ENCODE data around the gene CENPS. TPM values are rescaled to one million over a fixed set of nuclear protein-coding genes. Genes with fewer than 3 reads are reported as not detected.
"Not testable (repeated sequence)": the region's sequence is repeated elsewhere in the genome, so short reads cannot be mapped to it uniquely, and the experiment has no call there.

Gene CENPS
- total and polyA plus RNA-seq, 2 experiments from 2014 or later: 12.6 to 34.3 TPM

- H3K9me2 ChIP-seq (ENCODE audit: insufficient read depth): no peaks in the 10 kb centered on the region
- peaks cover 9% of the 10 kb centered on the region; the same call in 1 of the 2 replicates for H3K36me3 ChIP-seq (ENCODE audit: low read depth)
- no peak for TF ChIP-seq EZH2phosphoT487 (IDR thresholded peaks at IDR 0.05; ENCODE audit: insufficient read depth, low read depth)
- no peak for TF ChIP-seq EZH2 (IDR thresholded peaks at IDR 0.05; ENCODE audit: insufficient read depth, poor library complexity, severe bottlenecking)
- no peak overlapping the region for H3K9ac ChIP-seq
- no peak overlapping the region for H3K4me2 ChIP-seq (ENCODE audit: unreplicated experiment)
- 0 out of 2 replicates have a peak, but pooled peaks cover 4% of the 10 kb centered on the region for H3K4me1 ChIP-seq (ENCODE audit: insufficient read depth)
- in situ Hi-C loops (cut with MboI): no loop called here
- no peak overlapping the region for H2AFZ ChIP-seq
- H3K27me3 ChIP-seq (replicated peaks; ENCODE audit: insufficient read depth): no peaks in the 10 kb centered on the region
- peaks cover 25% of the 10 kb centered on the region for H3K79me2 ChIP-seq (ENCODE audit: insufficient read depth)
- no peaks in the 10 kb centered on the region for H4K20me1 ChIP-seq (ENCODE audit: insufficient read depth)
- WGBS, 2 experiments (ENCODE audit: low coverage in 1 of 2, low lambda C conversion rate in 2 of 2, missing lambda C conversion rate in 2 of 2): 96 to 97% methylated on average over 4 of the region's 4 CpGs
- H3K27ac ChIP-seq: no peak overlapping the region
- H3K4me3 ChIP-seq: no peak overlapping the region
- DNase-seq: no peak
- H3K9me3 ChIP-seq (ENCODE audit: low read depth): no peaks in the 10 kb centered on the region
- H3F3A ChIP-seq (ENCODE audit: insufficient read depth): no peaks in the 10 kb centered on the region
Measured at GRCh38 chr1:10470043-10470442, 39.8 kb downstream of the CENPS start.

- H3K9ac ChIP-seq: peak overlapping the region; percentile 80
- H3K9me2 ChIP-seq (ENCODE audit: insufficient read depth): no peaks in the 10 kb centered on the region
- peak overlapping the region; percentile 99 for H2AFZ ChIP-seq
- no peaks in the 10 kb centered on the region for H3K27me3 ChIP-seq (replicated peaks; ENCODE audit: insufficient read depth)
- H3K4me2 ChIP-seq (ENCODE audit: unreplicated experiment): peak overlapping the region; percentile 87
- H3K4me1 ChIP-seq (ENCODE audit: insufficient read depth): 0 out of 2 replicates have a peak, but pooled peaks cover 4% of the 10 kb centered on the region
- in situ Hi-C loops (cut with MboI): no loop called here
- WGBS, 2 experiments (ENCODE audit: low coverage in 1 of 2, low lambda C conversion rate in 2 of 2, missing lambda C conversion rate in 2 of 2): 2% methylated on average over 19 to 23 of the region's 23 CpGs
- no peaks in the 10 kb centered on the region for H3K9me3 ChIP-seq (ENCODE audit: low read depth)
- TF ChIP-seq EZH2 (IDR thresholded peaks at IDR 0.05; ENCODE audit: insufficient read depth, poor library complexity, severe bottlenecking) (no peak), EZH2phosphoT487 (IDR thresholded peaks at IDR 0.05; ENCODE audit: insufficient read depth, low read depth) (no peak)
- H3K36me3 ChIP-seq (ENCODE audit: low read depth): no peaks in the 10 kb centered on the region
- H4K20me1 ChIP-seq (ENCODE audit: insufficient read depth): no peaks in the 10 kb centered on the region
- peak; percentile 80 for DNase-seq
- H3F3A ChIP-seq (ENCODE audit: insufficient read depth): no peaks in the 10 kb centered on the region
- peaks cover 41% of the 10 kb centered on the region for H3K79me2 ChIP-seq (ENCODE audit: insufficient read depth)
- H3K27ac ChIP-seq: peak overlapping the region; percentile 34
- peak overlapping the region; percentile 82 for H3K4me3 ChIP-seq
Measured at GRCh38 chr1:10471411-10472219, 41.4 kb downstream of the CENPS start.

- in situ Hi-C loops (cut with MboI): no loop called here
- no peaks in the 10 kb centered on the region for H3K9me2 ChIP-seq (ENCODE audit: insufficient read depth)
- no peaks in the 10 kb centered on the region for H3K27me3 ChIP-seq (replicated peaks; ENCODE audit: insufficient read depth)
- H3K79me2 ChIP-seq (ENCODE audit: insufficient read depth): peaks cover 50% of the 10 kb centered on the region
- peak within 1 kb of the TSS; percentile 99 for H2AFZ ChIP-seq
- H3K4me3 ChIP-seq: peak within 1 kb of the TSS; percentile 82
- DNase-seq: peak; percentile 99
- H3F3A ChIP-seq (ENCODE audit: insufficient read depth): no peaks in the 10 kb centered on the region
- WGBS, 2 experiments (ENCODE audit: low coverage in 1 of 2, low lambda C conversion rate in 2 of 2, missing lambda C conversion rate in 2 of 2): 1 to 2% methylated on average over 40 to 59 of the region's 59 CpGs
- 0 out of 2 replicates have a peak, but pooled peaks cover 4% of the 10 kb centered on the region for H3K4me1 ChIP-seq (ENCODE audit: insufficient read depth)
- no peaks in the 10 kb centered on the region for H4K20me1 ChIP-seq (ENCODE audit: insufficient read depth)
- peak within 1 kb of the TSS; percentile 41 for H3K27ac ChIP-seq
- H3K9ac ChIP-seq: peak within 1 kb of the TSS; percentile 80
- H3K9me3 ChIP-seq (ENCODE audit: low read depth): no peaks in the 10 kb centered on the region
- H3K36me3 ChIP-seq (ENCODE audit: low read depth): no peaks in the 10 kb centered on the region
- no peak for TF ChIP-seq EZH2 (IDR thresholded peaks at IDR 0.05; ENCODE audit: insufficient read depth, poor library complexity, severe bottlenecking)
- TF ChIP-seq EZH2phosphoT487 (IDR thresholded peaks at IDR 0.05; ENCODE audit: insufficient read depth, low read depth): no peak
- H3K4me2 ChIP-seq (ENCODE audit: unreplicated experiment): peak within 1 kb of the TSS; percentile 87
Measured at GRCh38 chr1:10472220-10473144, 42.2 kb downstream of the CENPS start, which contains the start of gene DFFA. Gene DFFA (minus strand): TSS chr1:10472529. CDS start chr1:10472458, 71 bp downstream.

GRCh38 chr1:10473145-10473765 lies 43.0 kb downstream of the CENPS start:
- Histone ChIP-seq H3K4me2 (ENCODE audit: unreplicated experiment) (peak overlapping the region; percentile 87), H3K9me2 (ENCODE audit: insufficient read depth) (no peaks in the 10 kb centered on the region), H4K20me1 (ENCODE audit: insufficient read depth) (no peaks in the 10 kb centered on the region), H3K4me1 (ENCODE audit: insufficient read depth) (0 out of 2 replicates have a peak, but pooled peaks cover 4% of the 10 kb centered on the region), H3K27me3 (replicated peaks; ENCODE audit: insufficient read depth) (no peaks in the 10 kb centered on the region), H3K79me2 (ENCODE audit: insufficient read depth) (peaks cover 57% of the 10 kb centered on the region), H2AFZ (peak overlapping the region; percentile 99), H3K27ac (no peak overlapping the region), H3K36me3 (ENCODE audit: low read depth) (no peaks in the 10 kb centered on the region), H3K9me3 (ENCODE audit: low read depth) (no peaks in the 10 kb centered on the region), H3K4me3 (peak overlapping the region; percentile 82), H3F3A (ENCODE audit: insufficient read depth) (no peaks in the 10 kb centered on the region), H3K9ac (peak overlapping the region; percentile 80)
- 70 to 74% methylated on average over 22 to 23 of the region's 23 CpGs for WGBS, 2 experiments (ENCODE audit: low coverage in 1 of 2, low lambda C conversion rate in 2 of 2, missing lambda C conversion rate in 2 of 2)
- no peak for DNase-seq
- TF ChIP-seq EZH2phosphoT487 (IDR thresholded peaks at IDR 0.05; ENCODE audit: insufficient read depth, low read depth) (no peak), EZH2 (IDR thresholded peaks at IDR 0.05; ENCODE audit: insufficient read depth, poor library complexity, severe bottlenecking) (no peak)
- in situ Hi-C loops (cut with MboI): no loop called here

- H3F3A ChIP-seq (ENCODE audit: insufficient read depth); H4K20me1 ChIP-seq (ENCODE audit: insufficient read depth); H3K9ac ChIP-seq; H3K9me3 ChIP-seq (ENCODE audit: low read depth); H3K36me3 ChIP-seq (ENCODE audit: low read depth); H3K27ac ChIP-seq; H3K27me3 ChIP-seq (replicated peaks; ENCODE audit: insufficient read depth); H3K9me2 ChIP-seq (ENCODE audit: insufficient read depth); H3K4me1 ChIP-seq (ENCODE audit: insufficient read depth); in situ Hi-C loops (cut with MboI); DNase-seq: not testable (repeated sequence)
- Histone ChIP-seq H3K4me3 (peak overlapping the region; percentile 99), H3K4me2 (ENCODE audit: unreplicated experiment) (peak overlapping the region; percentile 55), H3K79me2 (ENCODE audit: insufficient read depth) (peaks cover 67% of the 10 kb centered on the region), H2AFZ (peak overlapping the region; percentile 84)
- WGBS, 2 experiments (ENCODE audit: low coverage in 1 of 2, low lambda C conversion rate in 2 of 2, missing lambda C conversion rate in 2 of 2): 85 to 88% methylated on average over 10 of the region's 10 CpGs
Measured at GRCh38 chr1:10474309-10474612, 44.0 kb downstream of the CENPS start.
